DND-41 (cell line): ENCODE measurements around the gene CLDN19.

Experiments
- CTCF ChIP-seq: IDR thresholded peaks from 2 replicates; pipeline ENCODE4 v1.5.1; 2012; ENCODE audit warnings: borderline replicate concordance, low read length, moderate library complexity, mild to moderate bottlenecking; ENCODE audit not compliant: poor library complexity, severe bottlenecking; ENCODE audit errors: extremely low read depth
- EZH2 ChIP-seq: IDR thresholded peaks from 3 replicates; pipeline ENCODE4 v1.6.1; 2012; ENCODE audit warnings: borderline replicate concordance, low read depth, mild to moderate bottlenecking, moderate library complexity, low read length, inconsistent platforms; ENCODE audit not compliant: severe bottlenecking

- TF ChIP-seq EZH2 (no peak), CTCF (peak; percentile 29)
Measured at GRCh38 chr1:42737257-42737656, 2.8 kb downstream of the CLDN19 start.
